Vagina (tissue), 2 donors: ENCODE data around the gene PTPRD.

Experiments
- CTCF ChIP-seq, 3 experiments: fragments of 450-650 bp in 2 of 3; fragments of 200-600 bp in 1 of 3; sonication (generic) in 1 of 3; IDR thresholded peaks; one replicate each; pipeline ENCODE4 v1.5.1; 2017 to 2019; ENCODE audit warnings: antibody characterized with exemption in 3 of 3, mild to moderate bottlenecking in 2 of 3, moderate library complexity in 2 of 3
- POLR2A ChIP-seq, 2 donors: fragments of 450-650 bp; IDR thresholded peaks; one replicate each; pipeline ENCODE4 v1.6.1; 2017; ENCODE audit warnings: antibody characterized with exemption in 2 of 2, mild to moderate bottlenecking in 2 of 2, moderate library complexity in 2 of 2
- POLR2AphosphoS5 ChIP-seq, 2 donors: sonication (generic); formaldehyde crosslinking; IDR thresholded peaks; one replicate each; pipeline ENCODE4 v1.9.0; 2017; ENCODE audit warnings: antibody characterized with exemption in 2 of 2, mild to moderate bottlenecking in 2 of 2, low read depth in 1 of 2; ENCODE audit not compliant: insufficient read depth in 1 of 2

- TF ChIP-seq CTCF (IDR thresholded peaks at IDR 0.05) (no peak), POLR2A (IDR thresholded peaks at IDR 0.05) (no peak), POLR2AphosphoS5 (IDR thresholded peaks at IDR 0.05; ENCODE audit: insufficient read depth in 1 of 2, low read depth in 1 of 2) (no peak)
Measured at GRCh38 chr9:9718691-9719090, 894.1 kb downstream of the PTPRD start.
